PC-3 (cell line): ENCODE results near the gene CCIN.

Experiments
- EZH2 ChIP-seq: fragments of 300-600 bp; sonication (generic); IDR thresholded peaks from one replicate; pipeline ENCODE4 v1.6.1; 2017; ENCODE audit warnings: antibody characterized with exemption, mild to moderate bottlenecking, low read length; ENCODE audit not compliant: unreplicated experiment
- EZH2phosphoT487 ChIP-seq: fragments of 300-600 bp; sonication (generic); IDR thresholded peaks from 2 replicates; pipeline ENCODE4 v1.6.1; 2018; ENCODE audit warnings: mild to moderate bottlenecking, antibody characterized with exemption, low read length, borderline replicate concordance
- TF ChIP-seq, protein P1 (sequence below): fragments of 300-600 bp; sonication (generic); conservative IDR thresholded peaks from 2 replicates; pipeline ENCODE4 v1.5.1; 2017; ENCODE audit warnings: antibody characterized with exemption, low read depth, mild to moderate bottlenecking, low read length

DNA sequence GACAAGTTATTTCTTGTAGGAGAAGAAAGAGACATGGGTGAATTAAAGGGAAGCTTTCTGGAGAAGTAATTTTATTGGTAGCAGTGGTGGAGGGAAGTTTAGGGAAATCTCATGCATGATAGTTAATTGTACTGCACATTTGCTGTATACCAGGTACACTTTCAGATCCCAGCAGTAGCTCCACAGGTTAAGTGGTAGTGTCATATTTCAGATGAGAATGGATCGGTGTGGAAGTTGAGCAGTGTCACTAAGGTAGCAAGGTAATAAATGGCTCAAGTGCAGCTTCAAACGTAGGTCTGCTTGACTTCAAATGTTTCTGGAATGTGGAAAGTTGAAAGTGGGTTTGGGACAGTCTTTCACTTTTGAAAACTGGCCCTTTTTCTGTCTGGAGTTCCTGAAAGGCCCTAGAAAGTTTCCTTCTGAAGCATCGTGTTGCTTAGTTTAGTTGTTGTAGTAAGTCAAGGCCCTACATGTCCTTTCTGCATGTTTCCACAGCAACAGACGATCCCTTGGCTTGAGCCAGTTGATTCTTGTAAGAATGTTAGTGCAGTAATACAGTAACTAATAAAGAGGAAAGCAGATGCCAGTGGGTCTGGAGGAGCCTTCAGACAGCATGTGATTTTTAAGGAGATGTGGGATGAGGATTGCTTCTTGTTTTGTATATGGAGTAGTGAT lies 25.3 kb downstream of the CCIN start:
- TF ChIP-seq, protein P1, sequence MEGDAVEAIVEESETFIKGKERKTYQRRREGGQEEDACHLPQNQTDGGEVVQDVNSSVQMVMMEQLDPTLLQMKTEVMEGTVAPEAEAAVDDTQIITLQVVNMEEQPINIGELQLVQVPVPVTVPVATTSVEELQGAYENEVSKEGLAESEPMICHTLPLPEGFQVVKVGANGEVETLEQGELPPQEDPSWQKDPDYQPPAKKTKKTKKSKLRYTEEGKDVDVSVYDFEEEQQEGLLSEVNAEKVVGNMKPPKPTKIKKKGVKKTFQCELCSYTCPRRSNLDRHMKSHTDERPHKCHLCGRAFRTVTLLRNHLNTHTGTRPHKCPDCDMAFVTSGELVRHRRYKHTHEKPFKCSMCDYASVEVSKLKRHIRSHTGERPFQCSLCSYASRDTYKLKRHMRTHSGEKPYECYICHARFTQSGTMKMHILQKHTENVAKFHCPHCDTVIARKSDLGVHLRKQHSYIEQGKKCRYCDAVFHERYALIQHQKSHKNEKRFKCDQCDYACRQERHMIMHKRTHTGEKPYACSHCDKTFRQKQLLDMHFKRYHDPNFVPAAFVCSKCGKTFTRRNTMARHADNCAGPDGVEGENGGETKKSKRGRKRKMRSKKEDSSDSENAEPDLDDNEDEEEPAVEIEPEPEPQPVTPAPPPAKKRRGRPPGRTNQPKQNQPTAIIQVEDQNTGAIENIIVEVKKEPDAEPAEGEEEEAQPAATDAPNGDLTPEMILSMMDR, result no peak
- TF ChIP-seq EZH2phosphoT487 (no peak), EZH2 (no peak)
